Prostate gland (tissue), 2 donors: ENCODE data around the gene ARHGAP18. TPM values are rescaled to one million over a fixed set of nuclear protein-coding genes. Genes with fewer than 3 reads are reported as not detected.

Source experiments
- DNase-seq: peaks from one replicate; pipeline ENCODE4 v3.0.0-alpha.2; 2019; ENCODE audit warnings: low spot score
- H3K27ac ChIP-seq, 2 donors: fragments of 200-600 bp; sonication (generic); 2 replicates each; pipeline ENCODE4 v1.5.1; 2017 to 2019
- H3K27me3 ChIP-seq: fragments of 200-600 bp; sonication (generic); replicated peaks from 2 replicates; pipeline ENCODE4 v1.5.1; 2019; ENCODE audit not compliant: insufficient read depth
- H3K36me3 ChIP-seq, 2 donors: fragments of 200-600 bp; sonication (generic); 1 replicate in 1 of 2; 2 replicates in 1 of 2; pipeline versions ENCODE4 v1.5.1 to v1.8.1; 2017 to 2019
- H3K4me1 ChIP-seq: fragments of 200-600 bp; sonication (generic); replicated peaks from 2 replicates; pipeline ENCODE4 v1.5.1; 2019
- H3K4me3 ChIP-seq, 2 donors: fragments of 200-600 bp; sonication (generic); 2 replicates each; pipeline ENCODE4 v1.5.1; 2017 to 2019
- H3K9me3 ChIP-seq: fragments of 200-600 bp; sonication (generic); 2 replicates; pipeline ENCODE4 v1.5.1; 2017
- CTCF ChIP-seq, 4 experiments: fragments of 200-600 bp in 2 of 4; fragments of 450-650 bp in 2 of 4; sonication (generic) in 2 of 4; IDR thresholded peaks; 1 replicate in 3 of 4; 2 replicates in 1 of 4; pipeline ENCODE4 v1.5.1; 2016 to 2019; ENCODE audit warnings: antibody characterized with exemption in 4 of 4, mild to moderate bottlenecking in 2 of 4, moderate library complexity in 2 of 4
- POLR2A ChIP-seq: fragments of 450-650 bp; IDR thresholded peaks from one replicate; pipeline ENCODE4 v1.6.1; 2016; ENCODE audit warnings: antibody characterized with exemption, mild to moderate bottlenecking
- POLR2AphosphoS5 ChIP-seq: sonication (generic); formaldehyde crosslinking; IDR thresholded peaks from one replicate; pipeline ENCODE4 v1.6.1; 2017; ENCODE audit warnings: antibody characterized with exemption
- WGBS: methylation state at CpG from one replicate; pipeline ENCODE4 v1.1.5; 2018; 5-methylcytosine and 5-hydroxymethylcytosine counted together
- intact Hi-C: fragments of 100-400 bp; cut with DNase I; formaldehyde crosslinking; loops from one replicate; pipeline ENCODE4 v1.14.2; 2022
- total RNA-seq, 2 donors: library from RNA; depleted of rRNA; stranded (reverse); fragments of >200 nt; gene quantifications; one replicate each; pipeline ENCODE4 v1.1.0, GENCODE V29; 2016

The ARHGAP18 gene
- total RNA-seq, 2 donors from 2014 or later: 15.0 to 29.1 TPM

GRCh38 chr6:129679275-129679674, 30.7 kb downstream of the ARHGAP18 start:
- 24% methylated on average over 3 of the region's 3 CpGs for whole genome bisulfite sequencing
- DNase-seq: no peak
- H3K9me3 ChIP-seq: no peaks in the 10 kb centered on the region
- no peak overlapping the region for H3K4me3 ChIP-seq
- no peaks in the 10 kb centered on the region for H3K4me1 ChIP-seq
- H3K36me3 ChIP-seq: no peaks in the 10 kb centered on the region
- TF ChIP-seq POLR2A: no peak
- no peak for TF ChIP-seq CTCF (IDR thresholded peaks at IDR 0.05)
- TF ChIP-seq POLR2AphosphoS5: no peak
- intact Hi-C loops: no loop called here
- H3K27ac ChIP-seq: peak overlapping the region; percentile 5 to 43
- H3K27me3 ChIP-seq: no peaks in the 10 kb centered on the region

- no peak for TF ChIP-seq POLR2A
- no peak for TF ChIP-seq CTCF (IDR thresholded peaks at IDR 0.05)
- TF ChIP-seq POLR2AphosphoS5: no peak
- Histone ChIP-seq H3K27me3 (no peaks in the 10 kb centered on the region), H3K27ac (no peak overlapping the region), H3K36me3 (no peaks in the 10 kb centered on the region), H3K4me3 (no peak overlapping the region), H3K9me3 (no peaks in the 10 kb centered on the region), H3K4me1 (no peaks in the 10 kb centered on the region)
- intact Hi-C loops: no loop called here
- DNase-seq: no peak
- 21% methylated on average over 1 of the region's 1 CpG for WGBS
Measured at GRCh38 chr6:129678463-129678862, 31.5 kb downstream of the ARHGAP18 start.

GRCh38 chr6:129677620-129678325, 32.2 kb downstream of the ARHGAP18 start:
- 66% methylated on average over 2 of the region's 2 CpGs for WGBS
- no peaks in the 10 kb centered on the region for H3K4me1 ChIP-seq
- TF ChIP-seq POLR2A: no peak
- peak; percentile 43 for TF ChIP-seq POLR2AphosphoS5
- H3K36me3 ChIP-seq: no peaks in the 10 kb centered on the region
- DNase-seq: no peak
- H3K27me3 ChIP-seq: no peaks in the 10 kb centered on the region
- no peak overlapping the region for H3K4me3 ChIP-seq
- no peaks in the 10 kb centered on the region for H3K9me3 ChIP-seq
- intact Hi-C loops: no loop called here
- peak overlapping the region in 1 of 2 donors; percentile 42 for H3K27ac ChIP-seq

- intact Hi-C loops: no loop called here
- no peak overlapping the region for H3K4me3 ChIP-seq
- H3K27me3 ChIP-seq: no peaks in the 10 kb centered on the region
- no peak for DNase-seq
- no peak overlapping the region for H3K27ac ChIP-seq
- H3K4me1 ChIP-seq: no peaks in the 10 kb centered on the region
- H3K36me3 ChIP-seq: no peaks in the 10 kb centered on the region
- no peaks in the 10 kb centered on the region for H3K9me3 ChIP-seq
- TF ChIP-seq POLR2AphosphoS5 (no peak), POLR2A (no peak), CTCF (IDR thresholded peaks at IDR 0.05) (no peak)
- WGBS: 91% methylated on average over 5 of the region's 5 CpGs
Measured at GRCh38 chr6:129675669-129676472, 34.1 kb downstream of the ARHGAP18 start.

GRCh38 chr6:129673748-129674147, 36.2 kb downstream of the ARHGAP18 start:
- H3K4me3 ChIP-seq: no peak overlapping the region
- no peak for DNase-seq
- no peaks in the 10 kb centered on the region for H3K36me3 ChIP-seq
- H3K9me3 ChIP-seq: no peaks in the 10 kb centered on the region
- no peaks in the 10 kb centered on the region for H3K27me3 ChIP-seq
- no peak overlapping the region for H3K27ac ChIP-seq
- intact Hi-C loops: no loop called here
- H3K4me1 ChIP-seq: no peaks in the 10 kb centered on the region
- TF ChIP-seq POLR2AphosphoS5 (no peak), POLR2A (no peak), CTCF (IDR thresholded peaks at IDR 0.05) (no peak)
